Measurements from ENCODE around the gene CCL4L2.

DNA sequence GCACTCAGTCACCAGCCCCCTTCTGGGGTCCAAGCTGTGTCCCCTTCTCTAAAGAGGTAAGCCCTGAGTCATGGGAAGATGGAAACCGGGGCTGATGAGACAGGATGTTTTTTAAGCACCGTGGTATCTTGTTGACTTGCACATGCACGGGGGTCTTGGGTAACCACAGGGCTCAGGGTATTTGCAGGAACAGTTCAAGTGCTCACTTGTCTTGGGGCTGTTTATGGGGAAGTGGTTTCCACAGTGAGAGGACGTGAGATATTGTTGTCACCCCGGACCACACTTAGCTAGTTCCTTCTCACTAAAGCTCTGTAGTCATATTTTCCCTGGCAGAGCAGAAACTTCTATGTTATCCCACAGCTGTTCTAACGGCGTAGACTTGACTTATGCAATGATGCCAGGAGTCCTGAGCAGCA is 22.0 kb upstream of the CCL4L2 start:
- TF ChIP-seq ISL1 (CRISPR knock-in tag; IDR thresholded peaks at IDR 0.05) (no peak), TCF4 (CRISPR knock-in tag; IDR thresholded peaks at IDR 0.05; ENCODE audit: borderline replicate concordance) (no peak), ARNTL (CRISPR knock-in tag; IDR thresholded peaks at IDR 0.05; ENCODE audit: borderline replicate concordance, low read depth) (no peak), ESRRG (CRISPR knock-in tag; IDR thresholded peaks at IDR 0.05) (no peak), TOX (CRISPR knock-in tag; IDR thresholded peaks at IDR 0.05; ENCODE audit: borderline replicate concordance) (no peak), BACH2 (CRISPR knock-in tag; IDR thresholded peaks at IDR 0.05; ENCODE audit: borderline replicate concordance) (no peak)
- TF ChIP-seq, protein P1, sequence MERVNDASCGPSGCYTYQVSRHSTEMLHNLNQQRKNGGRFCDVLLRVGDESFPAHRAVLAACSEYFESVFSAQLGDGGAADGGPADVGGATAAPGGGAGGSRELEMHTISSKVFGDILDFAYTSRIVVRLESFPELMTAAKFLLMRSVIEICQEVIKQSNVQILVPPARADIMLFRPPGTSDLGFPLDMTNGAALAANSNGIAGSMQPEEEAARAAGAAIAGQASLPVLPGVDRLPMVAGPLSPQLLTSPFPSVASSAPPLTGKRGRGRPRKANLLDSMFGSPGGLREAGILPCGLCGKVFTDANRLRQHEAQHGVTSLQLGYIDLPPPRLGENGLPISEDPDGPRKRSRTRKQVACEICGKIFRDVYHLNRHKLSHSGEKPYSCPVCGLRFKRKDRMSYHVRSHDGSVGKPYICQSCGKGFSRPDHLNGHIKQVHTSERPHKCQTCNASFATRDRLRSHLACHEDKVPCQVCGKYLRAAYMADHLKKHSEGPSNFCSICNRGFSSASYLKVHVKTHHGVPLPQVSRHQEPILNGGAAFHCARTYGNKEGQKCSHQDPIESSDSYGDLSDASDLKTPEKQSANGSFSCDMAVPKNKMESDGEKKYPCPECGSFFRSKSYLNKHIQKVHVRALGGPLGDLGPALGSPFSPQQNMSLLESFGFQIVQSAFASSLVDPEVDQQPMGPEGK (CRISPR knock-in tag; IDR thresholded peaks at IDR 0.05; ENCODE audit: borderline replicate concordance): no peak

All from SK-N-SH treated with all-trans-retinoic acid at 6 μM for 48 hours (cell line).